ENCODE measurements around the gene ABI3BP.
A peak's percentile ranks its signal among the peaks of the same experiment; 100 is the strongest.

The ABI3BP gene

DNA sequence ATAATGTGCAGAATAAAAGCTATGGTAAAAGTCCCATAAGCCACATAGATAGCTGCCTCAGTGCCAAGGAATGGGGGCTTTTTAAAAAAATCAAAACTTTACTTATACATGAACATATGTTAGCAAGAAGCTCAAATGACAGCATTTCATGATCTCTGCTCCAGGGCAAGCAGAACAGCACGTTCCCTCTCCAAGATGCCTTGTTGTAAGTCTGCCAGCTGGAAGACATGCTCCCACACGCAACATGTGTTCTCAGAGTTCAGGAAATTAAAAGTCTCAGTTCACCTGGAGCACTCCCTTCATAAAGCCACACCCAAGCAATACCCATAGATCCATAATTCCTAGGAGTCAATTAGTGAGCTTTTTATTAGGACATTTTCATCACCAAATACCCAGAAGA, 52.2 kb downstream of the ABI3BP start:
- DNase-seq (ENCODE audit: low read depth) = no peak

DNA sequence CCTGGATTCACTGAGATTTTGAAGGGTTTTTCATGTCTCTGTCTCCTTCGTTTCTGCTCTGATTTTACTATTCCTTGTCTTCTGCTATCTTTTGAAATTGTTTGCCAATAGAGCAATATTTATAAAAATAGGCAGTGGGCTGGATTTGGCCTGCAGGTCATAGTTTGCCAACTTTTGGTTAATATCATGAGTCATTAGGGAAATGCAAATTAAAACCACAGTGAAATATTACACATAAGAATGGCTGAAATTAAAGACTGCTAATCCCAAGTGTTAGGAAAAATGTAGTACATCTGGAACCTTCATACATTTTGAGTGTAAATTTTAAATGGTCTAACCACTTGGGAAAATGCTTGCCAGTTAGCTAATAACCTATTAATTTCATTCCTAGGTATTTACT, 56.3 kb downstream of the ABI3BP start:
- DNase-seq (ENCODE audit: low read depth) = no peak

DNA sequence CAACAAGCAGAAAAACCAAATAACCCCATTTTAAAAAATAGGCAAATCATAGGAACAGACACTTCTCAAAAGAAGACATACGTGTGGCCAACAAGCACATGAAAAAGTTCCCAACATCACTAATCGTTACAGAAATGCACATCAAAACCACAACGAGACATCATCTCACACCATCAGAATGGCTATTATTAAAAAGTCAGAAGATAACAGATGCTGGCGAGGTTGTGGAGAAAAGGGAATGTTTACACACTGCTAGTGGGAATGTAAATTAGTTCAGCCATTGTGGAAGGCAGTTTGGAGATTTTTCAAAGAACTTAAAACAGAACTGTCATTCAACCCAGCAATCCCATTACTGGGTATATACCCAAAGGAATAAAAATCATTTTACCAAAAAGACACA, 60.7 kb downstream of the ABI3BP start:
- DNase-seq (ENCODE audit: low read depth) = no peak

DNA sequence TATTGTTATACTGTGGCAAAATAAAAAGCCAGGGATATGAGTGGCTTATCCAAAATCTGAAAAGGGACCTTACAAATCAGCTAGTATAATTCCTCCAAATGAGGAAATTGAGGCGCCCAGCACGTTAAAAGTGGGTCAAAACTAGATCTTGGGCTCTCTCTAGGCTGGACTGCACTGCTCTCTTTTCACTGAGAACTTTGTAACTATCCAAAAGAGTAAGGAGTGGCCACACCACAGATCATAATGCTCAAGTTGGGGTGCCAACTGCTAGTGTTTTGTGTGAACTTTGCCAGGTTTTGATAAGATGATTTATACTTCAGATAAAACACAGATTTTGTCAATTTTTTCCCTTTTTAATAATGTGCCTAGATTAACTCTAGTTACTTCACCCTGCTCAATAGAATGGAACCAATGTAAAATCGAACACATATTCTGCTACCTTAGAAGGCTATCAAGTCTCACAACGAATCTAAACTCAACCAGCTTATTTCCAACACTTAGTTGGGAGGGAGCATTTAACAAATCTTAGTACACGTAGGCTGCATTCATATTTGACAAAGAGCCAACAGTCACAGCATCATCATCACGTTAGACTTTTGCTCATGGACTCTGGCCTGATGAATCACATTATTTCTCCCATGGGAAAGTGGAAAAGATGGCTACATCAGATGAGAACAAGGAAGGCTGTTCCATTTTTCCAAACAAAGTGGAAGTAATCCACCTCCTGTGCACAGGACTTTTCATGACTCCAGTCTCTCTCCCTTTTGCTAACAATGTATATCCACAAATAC, 64.4 kb downstream of the ABI3BP start:
- DNase-seq (ENCODE audit: low read depth) = peak; percentile 77

DNA sequence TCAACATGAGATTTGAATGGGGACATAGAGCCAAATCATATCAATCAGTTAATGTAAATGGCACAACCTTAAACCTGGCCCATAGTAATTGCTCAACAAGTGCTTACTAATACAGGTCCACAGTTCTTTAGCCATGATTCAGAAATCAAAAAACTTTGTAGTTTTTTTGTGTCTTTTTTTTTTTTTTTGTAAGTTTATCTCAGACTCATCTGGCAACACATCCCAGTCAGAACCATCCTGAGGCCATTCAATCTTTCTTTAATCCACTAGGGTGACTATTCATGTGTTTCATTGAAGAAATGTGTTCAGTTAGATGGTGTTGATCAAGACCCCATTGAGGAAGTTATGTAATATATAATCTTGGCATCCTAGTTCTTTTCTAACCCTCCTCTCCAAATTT, 65.4 kb downstream of the ABI3BP start:
- DNase-seq (ENCODE audit: low read depth) = no peak

DNA sequence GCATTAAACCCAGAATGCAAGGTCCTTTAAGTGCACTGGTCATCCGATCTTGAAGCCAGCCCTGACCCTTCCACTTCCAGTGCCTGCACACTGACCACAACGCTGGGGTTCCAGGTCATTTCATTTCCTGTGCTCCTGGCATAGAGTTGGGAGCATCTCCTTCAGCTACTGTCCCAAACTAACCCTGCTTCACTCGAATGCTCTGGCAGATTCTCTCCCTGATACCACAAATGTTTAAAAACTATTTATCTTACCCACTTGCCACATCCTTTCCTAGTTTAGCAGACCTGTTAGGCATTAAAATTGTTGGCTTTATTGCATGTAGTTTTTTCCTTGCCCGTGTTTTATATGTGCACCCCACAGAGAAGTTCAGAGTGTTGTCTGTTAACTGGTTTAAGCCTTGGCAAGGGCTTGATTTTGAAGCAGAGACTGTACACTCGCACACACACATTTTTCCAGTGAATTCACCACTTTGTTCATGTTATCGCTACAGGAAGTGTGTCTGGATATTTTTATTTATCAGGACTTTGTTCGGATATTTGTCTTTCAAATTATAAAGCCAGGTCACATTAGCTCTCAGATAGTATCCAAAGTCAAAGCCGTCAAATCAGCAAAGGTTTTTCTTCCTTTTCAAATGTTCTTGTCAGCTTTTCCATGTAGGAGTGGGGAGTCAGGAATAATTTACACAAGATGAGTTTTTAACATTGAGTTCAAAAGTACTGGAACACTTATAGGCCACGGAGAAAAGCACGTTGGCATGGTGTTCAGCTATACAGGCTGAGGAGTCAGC, 77.3 kb downstream of the ABI3BP start:
- no peak for DNase-seq (ENCODE audit: low read depth)

DNA sequence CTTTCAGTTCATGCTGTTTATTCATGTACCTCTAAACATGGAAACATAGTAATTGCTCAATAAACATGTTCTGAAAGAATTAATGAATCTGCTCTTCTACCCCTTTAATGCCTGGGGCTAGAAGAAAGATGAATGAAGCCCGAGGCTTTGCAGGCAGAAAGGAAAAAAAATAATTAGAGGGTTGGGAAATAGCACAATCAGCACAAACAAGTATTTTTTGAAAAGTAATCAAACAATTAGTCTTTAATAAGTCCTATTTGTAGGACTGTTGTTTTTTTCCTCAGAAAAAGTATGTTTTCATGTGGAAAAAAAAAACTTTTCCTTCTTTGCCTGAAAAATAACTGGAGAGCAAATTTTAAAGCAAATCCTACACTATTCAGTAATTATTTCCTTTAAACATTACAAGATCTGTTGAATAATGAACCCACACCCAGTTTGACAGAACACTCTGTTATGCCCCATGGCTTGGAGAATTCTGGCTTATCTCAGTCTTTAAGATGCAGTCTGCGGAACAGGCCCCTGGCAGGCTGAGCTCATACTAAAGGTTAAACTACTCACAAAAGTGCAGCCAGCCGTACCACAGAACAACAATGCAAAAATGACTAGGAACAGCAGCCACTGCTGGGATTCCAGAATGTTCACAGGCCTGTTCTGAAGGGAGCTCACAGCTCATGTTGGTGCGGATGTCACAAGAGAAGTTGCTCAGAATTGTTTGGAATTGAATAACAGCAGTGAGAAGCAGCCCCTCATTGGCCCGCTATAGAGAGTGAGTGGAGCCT, 79.2 kb downstream of the ABI3BP start:
- DNase-seq (ENCODE audit: low read depth) = no peak

DNA sequence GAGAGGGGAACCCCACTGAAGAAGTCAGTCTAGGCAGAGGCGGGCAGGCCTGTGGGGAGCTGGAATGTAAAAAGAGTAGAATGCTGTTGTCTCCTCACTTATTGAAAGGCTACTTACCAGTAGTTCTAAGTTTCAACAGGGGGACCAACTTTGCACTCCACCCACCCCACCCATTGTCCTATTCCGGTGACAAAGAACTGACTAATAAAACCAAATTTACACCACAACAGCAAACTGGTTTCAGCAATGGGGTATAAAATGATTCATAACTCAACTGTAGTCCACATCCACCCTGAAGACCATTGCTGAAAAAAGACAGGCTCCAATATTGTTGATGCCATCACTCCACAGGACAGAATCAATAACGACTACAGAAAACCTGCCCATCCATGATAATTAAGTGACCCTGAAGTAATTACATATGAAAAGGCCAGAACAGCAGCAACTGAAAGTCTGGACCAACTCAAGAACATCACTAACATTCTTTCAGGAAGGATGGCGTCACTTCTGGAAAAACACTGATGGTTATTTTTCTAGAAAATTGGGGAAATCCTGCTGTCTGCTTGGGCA, 80.2 kb downstream of the ABI3BP start:
- DNase-seq (ENCODE audit: low read depth) = no peak

DNA sequence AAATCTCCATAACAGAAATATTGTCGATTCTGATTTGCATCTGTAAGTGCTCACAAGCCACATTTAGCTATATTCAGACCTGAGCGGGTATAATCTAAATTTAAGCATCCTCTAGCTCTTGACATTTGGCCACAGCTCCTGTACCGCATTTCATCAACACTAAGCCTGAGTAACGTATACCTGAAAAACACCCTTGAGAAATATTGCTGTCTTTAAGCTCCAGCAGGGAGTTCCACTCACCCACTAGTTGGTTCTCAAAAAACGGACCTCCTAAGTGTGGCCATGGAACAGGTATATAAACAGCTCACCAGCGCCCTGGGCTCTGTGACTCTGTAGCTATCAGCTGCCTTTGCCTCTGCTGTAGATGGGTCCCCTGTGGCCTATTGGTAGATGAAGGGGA, 80.7 kb downstream of the ABI3BP start:
- no peak for DNase-seq (ENCODE audit: low read depth)

DNA sequence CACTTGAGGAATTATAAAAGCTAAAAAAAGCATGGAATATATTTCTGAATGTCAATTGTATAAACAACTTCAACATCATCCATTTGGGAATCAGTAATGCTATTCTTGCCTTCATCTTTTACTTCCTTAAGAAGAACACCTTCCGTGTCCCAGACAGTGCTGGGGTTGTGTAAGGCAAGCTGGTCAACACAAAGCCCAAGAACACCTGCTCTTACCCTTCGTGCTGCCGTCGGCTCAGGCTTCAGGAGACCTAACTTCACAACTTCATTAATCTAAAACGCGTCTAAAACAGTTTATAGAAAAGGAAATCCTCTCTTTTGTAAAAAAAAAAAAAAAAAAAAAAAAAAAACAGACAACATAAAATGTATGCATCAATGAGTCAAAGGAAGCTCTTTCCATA, 81.3 kb downstream of the ABI3BP start:
- DNase-seq (ENCODE audit: low read depth) = no peak

DNA sequence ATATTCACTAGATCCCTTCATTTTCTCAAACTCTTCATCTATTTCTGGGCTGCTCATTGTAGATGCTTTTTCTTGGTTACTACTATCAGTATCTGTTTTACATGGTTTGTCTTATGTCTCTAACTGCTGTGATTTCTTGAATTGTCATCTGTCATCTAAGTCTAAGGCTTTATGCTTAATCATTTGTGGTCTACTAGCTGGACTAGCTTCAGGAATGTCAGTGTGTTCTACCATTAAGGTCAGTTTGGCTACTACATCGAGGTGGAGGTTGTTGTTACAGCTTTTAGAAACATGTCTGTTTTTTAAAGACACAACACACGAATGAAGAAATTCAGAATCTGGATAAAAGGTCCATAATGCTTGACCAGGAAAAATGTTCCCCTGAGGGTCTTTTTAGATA, 82.2 kb downstream of the ABI3BP start:
- DNase-seq (ENCODE audit: low read depth) = no peak

DNA sequence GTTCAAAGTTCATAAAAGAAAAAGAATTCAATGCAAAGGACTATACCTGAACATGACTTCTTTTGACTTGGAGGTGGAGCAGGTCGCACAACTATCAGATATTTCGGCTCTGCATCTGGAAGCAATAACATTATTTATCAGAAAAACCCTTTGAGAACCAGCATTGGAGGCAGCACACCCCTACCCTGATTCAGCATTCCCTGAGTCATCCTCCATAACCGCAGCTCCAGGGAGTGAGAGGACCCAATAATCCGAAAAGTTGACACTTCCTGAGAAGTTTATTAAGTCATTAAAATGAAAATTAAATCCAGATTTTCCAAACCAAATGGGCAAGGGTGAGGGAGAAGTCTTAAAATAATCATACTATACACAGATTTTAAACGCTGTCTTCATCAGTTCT, 90.6 kb downstream of the ABI3BP start:
- DNase-seq (ENCODE audit: low read depth) = peak; percentile 56

DNA sequence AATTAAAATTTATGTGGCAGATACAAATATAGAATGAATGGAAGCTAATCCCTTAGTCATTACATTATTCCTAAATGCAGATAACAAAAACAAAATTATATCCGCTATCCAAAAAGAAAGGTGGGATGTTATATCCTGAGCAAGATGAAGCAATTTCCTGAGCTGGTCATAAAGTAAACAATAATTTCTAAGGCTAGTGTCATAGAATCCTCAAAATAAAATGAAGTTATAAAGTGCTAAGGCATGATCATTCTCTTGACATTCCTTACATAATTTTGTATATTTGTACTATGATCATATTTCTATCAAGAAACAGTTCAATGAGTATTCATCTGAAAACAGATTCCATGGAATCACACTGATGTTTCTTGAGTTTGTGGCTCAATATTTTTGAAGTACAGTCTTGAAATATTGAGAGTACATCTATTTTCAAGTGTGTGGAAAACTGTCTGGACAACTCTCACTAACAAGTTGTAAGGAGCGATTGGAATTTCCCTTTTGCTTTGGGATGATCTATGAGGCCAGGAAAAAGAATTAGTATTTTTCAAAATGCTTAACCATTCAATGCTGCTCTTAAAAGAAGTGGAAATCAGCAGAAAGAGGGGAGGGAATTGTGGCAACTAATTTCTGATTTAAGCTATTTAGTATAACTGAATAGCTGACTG, 92.4 kb downstream of the ABI3BP start:
- no peak for DNase-seq (ENCODE audit: low read depth)

DNA sequence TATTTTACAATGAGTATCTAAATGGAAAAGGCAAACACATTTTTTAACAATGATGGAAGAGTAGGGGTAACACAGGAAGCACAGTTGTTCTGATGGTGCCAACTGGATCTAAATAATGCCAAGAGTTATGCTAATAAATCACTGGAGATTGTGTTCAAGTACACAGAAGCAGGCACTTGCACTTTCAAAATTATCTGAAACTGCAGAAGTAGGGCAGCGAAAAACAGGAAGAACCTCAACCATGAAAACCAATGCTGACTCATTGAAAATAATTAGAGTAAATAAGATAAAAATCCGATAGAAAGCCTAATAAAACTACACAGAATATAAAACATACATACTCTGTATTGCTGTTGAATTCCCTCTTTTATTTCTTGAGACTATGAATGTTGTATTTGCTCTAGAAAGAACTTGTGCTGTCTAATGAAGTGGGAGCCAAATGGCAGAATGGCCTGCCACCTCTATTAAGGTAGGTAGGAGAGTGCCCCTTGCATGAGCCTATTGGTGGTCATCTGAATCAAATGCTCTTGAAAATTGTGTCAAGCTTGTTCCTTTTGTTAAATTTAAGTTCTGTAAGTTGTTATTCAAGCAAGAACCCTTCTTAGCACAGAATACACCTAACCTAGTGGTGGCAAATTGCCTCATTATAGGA, 93.7 kb downstream of the ABI3BP start:
- DNase-seq (ENCODE audit: low read depth) = no peak

DNA sequence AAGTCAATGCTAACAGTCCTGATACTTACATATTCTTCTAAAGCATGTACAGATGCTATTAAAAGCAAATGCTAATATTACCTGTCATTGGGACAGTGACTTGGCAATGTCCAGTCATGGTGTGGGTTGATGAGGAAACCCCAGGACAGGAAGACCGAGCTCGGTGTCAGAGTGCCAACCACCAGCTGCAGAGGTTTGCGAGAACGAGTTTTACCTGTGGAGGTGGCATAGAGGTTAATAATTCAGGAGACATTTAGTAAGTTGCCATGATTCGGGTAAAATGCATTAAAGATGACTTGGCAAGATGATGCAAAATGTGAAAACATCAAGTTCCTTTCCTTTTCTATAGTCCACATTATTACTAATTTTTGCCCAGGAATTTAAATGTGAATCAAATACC, 94.5 kb downstream of the ABI3BP start:
- DNase-seq (ENCODE audit: low read depth) = no peak

DNA sequence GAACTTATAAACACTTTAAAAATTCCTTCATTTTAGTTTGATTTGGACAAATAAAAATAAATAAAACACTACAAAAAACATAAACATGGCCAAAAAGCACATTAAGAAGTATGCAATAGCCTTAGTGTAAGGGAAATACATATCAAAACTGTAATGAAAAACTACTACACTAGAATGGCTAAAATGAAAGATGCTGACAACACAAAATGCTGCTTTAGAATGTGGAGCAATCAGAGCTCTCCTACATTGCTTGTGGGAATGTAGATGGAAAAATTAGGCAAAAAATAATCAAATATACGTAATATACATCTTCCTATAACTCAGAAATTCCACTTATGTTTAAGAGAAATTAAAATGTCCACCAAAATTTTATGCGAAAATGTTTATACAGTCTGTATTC, 96.2 kb downstream of the ABI3BP start:
- no peak for DNase-seq (ENCODE audit: low read depth)

DNA sequence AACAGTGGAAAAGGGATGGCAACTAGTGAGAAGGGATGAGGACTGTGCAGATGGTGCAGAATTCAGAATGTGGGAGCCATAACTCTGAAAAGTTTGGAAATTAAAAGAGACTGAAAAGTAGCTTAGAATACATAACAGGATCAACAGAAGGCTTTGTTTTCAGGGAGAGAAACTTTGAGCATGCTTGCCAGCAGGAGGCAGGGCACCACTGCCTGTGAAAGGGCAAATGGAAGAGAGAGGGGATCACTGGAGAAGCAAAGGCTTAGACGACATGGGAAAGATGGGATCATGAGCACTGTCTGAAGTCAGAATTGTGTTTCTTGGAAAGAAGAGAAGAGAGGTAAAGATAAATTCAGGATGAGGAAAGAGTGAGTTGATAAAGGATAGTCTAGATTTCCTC, 99.6 kb downstream of the ABI3BP start:
- DNase-seq (ENCODE audit: low read depth) = no peak

DNA sequence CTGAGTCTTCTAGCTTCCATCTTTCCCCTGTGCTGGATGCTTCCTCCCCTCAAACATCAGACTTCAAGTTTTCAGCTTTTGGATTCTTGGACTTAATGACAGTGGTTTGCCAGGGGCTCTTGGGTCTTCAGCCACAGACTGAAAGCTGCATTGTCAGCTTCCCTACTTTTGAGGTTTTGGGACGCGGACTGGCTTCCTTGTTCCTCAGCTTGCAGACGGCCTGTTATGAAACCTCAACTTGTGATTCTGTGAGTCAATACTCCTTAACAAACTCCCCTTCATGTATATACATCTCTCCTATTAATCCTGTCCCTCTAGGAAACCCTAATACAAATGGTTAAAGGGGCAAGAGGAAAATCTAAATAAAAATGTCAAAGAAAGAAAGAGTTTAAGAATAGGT, 100.1 kb downstream of the ABI3BP start:
- DNase-seq (ENCODE audit: low read depth) = no peak

DNA sequence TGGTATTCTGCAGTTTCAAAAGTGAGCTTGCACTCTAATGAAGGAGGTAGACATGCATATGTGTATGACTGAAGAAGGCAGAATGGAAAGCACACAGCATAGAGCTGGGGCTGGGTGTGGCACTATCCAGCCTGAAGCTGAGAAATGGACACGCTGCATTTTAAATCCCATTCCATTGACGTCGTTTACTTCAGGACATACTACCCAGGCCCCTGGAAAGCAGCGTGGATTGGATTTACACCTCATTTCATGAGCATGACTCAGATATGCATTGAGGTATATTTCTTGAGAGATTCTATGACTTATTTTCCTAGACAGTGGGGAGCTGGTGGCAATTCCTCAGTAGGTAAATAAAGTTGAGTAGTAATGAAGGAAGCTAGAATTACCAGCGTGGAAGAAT, 101.4 kb downstream of the ABI3BP start:
- no peak for DNase-seq (ENCODE audit: low read depth)

DNA sequence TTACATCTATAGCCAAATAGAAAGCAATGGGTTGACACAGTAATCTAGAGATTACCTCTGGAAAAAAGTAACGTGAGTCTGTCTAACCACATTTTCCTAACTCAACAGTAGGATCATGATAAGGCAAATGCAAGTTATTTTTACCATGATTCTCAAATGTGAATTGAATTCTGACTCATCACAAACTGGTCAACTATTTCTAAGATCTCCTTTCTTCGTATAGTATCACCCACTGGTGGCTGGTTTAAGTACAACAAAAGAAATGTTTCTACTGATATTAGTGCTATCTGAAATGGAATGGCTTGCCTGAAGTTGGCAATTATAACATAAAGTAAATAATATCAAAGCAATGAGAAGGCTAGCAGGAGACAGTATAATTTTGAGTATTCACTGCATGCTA, 102.2 kb downstream of the ABI3BP start:
- no peak for DNase-seq (ENCODE audit: low read depth)

DNA sequence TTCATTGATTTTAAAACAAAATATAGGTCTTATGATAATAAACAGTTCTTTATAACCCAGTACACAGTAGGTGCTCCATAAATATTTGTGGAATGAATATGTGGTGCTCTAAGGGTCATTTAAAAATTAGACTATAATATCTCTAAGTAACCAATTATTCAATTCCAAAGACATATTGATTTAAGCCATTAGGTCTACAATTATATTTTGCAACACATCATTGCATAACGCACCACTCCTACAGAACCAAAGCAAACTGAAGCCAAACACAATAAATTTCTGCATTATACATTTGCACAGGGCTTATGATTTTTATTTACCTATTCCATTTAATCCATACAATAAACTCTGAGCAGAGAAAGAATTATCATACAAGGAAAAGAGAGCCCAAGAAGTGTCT, 104.3 kb downstream of the ABI3BP start:
- DNase-seq (ENCODE audit: low read depth) = no peak
